T follicular helper cell (primary cell): ENCODE data around the gene PLEKHA8.

ENCODE experiments used
- DNase-seq: peaks from one replicate; pipeline ENCODE4 v3.0.0-alpha.2; 2020; ENCODE audit warnings: low read depth
- total RNA-seq, 2 experiments: gene quantifications; one replicate each; lab custom pipeline; 2026; lab: John Stamatoyannopoulos, UW

PLEKHA8 gene
- 17.5 to 27.3 reads per million in 2 experiments for total RNA-seq

GRCh38 chr7:30028216-30028748, at the start of gene PLEKHA8:
Gene PLEKHA8, plus strand, starts transcription at chr7:30028412. Its CDS starts 351 bp downstream, at chr7:30028763.
- DNase-seq: peak; percentile 81

- DNase-seq: no peak
Observed at GRCh38 chr7:29980151-29980550, 48.1 kb upstream of the PLEKHA8 start.

- no peak for DNase-seq
Observed at GRCh38 chr7:29987083-29987482, 41.1 kb upstream of the PLEKHA8 start.

- DNase-seq: no peak
Observed at GRCh38 chr7:29987811-29988317, 40.3 kb upstream of the PLEKHA8 start.

GRCh38 chr7:29988424-29989256, 39.6 kb upstream of the PLEKHA8 start:
- DNase-seq: no peak

GRCh38 chr7:29989257-29989995, 38.8 kb upstream of the PLEKHA8 start, which contains the start of gene SCRN1:
Gene SCRN1, minus strand, starts transcription at chr7:29989801. Its CDS starts 20,734 bp downstream, at chr7:29969067.
- no peak for DNase-seq

- DNase-seq: no peak
Observed at GRCh38 chr7:29990931-29991330, 37.3 kb upstream of the PLEKHA8 start.

GRCh38 chr7:29991937-29992336, 36.3 kb upstream of the PLEKHA8 start:
- DNase-seq: no peak

GRCh38 chr7:29993140-29993539, 35.1 kb upstream of the PLEKHA8 start:
- no peak for DNase-seq

- no peak for DNase-seq
Observed at GRCh38 chr7:29995652-29996051, 32.6 kb upstream of the PLEKHA8 start.

GRCh38 chr7:29996321-29996720, 31.9 kb upstream of the PLEKHA8 start:
- no peak for DNase-seq

GRCh38 chr7:29998489-29998888, 29.7 kb upstream of the PLEKHA8 start:
- no peak for DNase-seq

- no peak for DNase-seq
Observed at GRCh38 chr7:30001998-30002397, 26.2 kb upstream of the PLEKHA8 start.

- no peak for DNase-seq
Observed at GRCh38 chr7:30003098-30003497, 25.1 kb upstream of the PLEKHA8 start.

GRCh38 chr7:30005464-30005863, 22.7 kb upstream of the PLEKHA8 start:
- DNase-seq: no peak

- no peak for DNase-seq
Observed at GRCh38 chr7:30010021-30010420, 18.2 kb upstream of the PLEKHA8 start.

- DNase-seq: no peak
Observed at GRCh38 chr7:30012757-30013156, 15.5 kb upstream of the PLEKHA8 start.

- DNase-seq: no peak
Observed at GRCh38 chr7:30018451-30018850, 9.8 kb upstream of the PLEKHA8 start.

- no peak for DNase-seq
Observed at GRCh38 chr7:30019387-30019786, 8.8 kb upstream of the PLEKHA8 start.

GRCh38 chr7:30019960-30020359, 8.3 kb upstream of the PLEKHA8 start:
- DNase-seq: no peak

GRCh38 chr7:30020535-30020934, 7.7 kb upstream of the PLEKHA8 start:
- no peak for DNase-seq

GRCh38 chr7:30022991-30023390, 5.2 kb upstream of the PLEKHA8 start:
- DNase-seq: no peak

GRCh38 chr7:30023524-30023923, 4.7 kb upstream of the PLEKHA8 start:
- no peak for DNase-seq
